Tibial artery (tissue), 4 donors: ENCODE data around the gene ANGPT4.

Experiments
- DNase-seq, 2 donors: peaks; one replicate each; pipeline ENCODE4 v3.0.0-alpha.2; 2019
- H3K27ac ChIP-seq, 2 donors: fragments of 200-600 bp; sonication (generic) in 1 of 2; 1 replicate in 1 of 2; 2 replicates in 1 of 2; pipeline ENCODE4 v1.5.1; 2018 to 2019; ENCODE audit warnings: mild to moderate bottlenecking in 1 of 2
- H3K27me3 ChIP-seq, 2 donors: fragments of 200-600 bp; sonication (generic) in 1 of 2; one replicate each; pipeline versions ENCODE4 v1.5.1 to v1.6.0; 2016 to 2019
- H3K36me3 ChIP-seq, 3 donors: fragments of 200-600 bp; sonication (generic) in 2 of 3; one replicate each; pipeline ENCODE4 v1.5.1; 2016 to 2019; ENCODE audit warnings: mild to moderate bottlenecking in 2 of 3
- H3K4me1 ChIP-seq, 4 donors: fragments of 200-600 bp; sonication (generic) in 2 of 4; 1 replicate in 3 of 4; 2 replicates in 1 of 4; pipeline ENCODE4 v1.5.1; 2016 to 2019
- H3K4me3 ChIP-seq, 2 donors: fragments of 200-600 bp; sonication (generic) in 1 of 2; 1 replicate in 1 of 2; 2 replicates in 1 of 2; pipeline ENCODE4 v1.5.1; 2018 to 2019; ENCODE audit warnings: mild to moderate bottlenecking in 2 of 2
- H3K9me3 ChIP-seq, 3 donors: fragments of 200-600 bp; sonication (generic) in 1 of 3; one replicate each; pipeline ENCODE4 v1.5.1; 2016 to 2019
- CTCF ChIP-seq, 2 experiments: fragments of 200-600 bp in 1 of 2; fragments of 450-650 bp in 1 of 2; IDR thresholded peaks; one replicate each; pipeline ENCODE4 v1.5.1; 2017 to 2019; ENCODE audit warnings: antibody characterized with exemption in 2 of 2, mild to moderate bottlenecking in 1 of 2, moderate library complexity in 1 of 2
- intact Hi-C: fragments of 100-400 bp; cut with DNase I; formaldehyde crosslinking; loops from one replicate; pipeline ENCODE4 v1.15.0; 2023; ENCODE audit warnings: low total_unique reads

The ANGPT4 gene

DNA sequence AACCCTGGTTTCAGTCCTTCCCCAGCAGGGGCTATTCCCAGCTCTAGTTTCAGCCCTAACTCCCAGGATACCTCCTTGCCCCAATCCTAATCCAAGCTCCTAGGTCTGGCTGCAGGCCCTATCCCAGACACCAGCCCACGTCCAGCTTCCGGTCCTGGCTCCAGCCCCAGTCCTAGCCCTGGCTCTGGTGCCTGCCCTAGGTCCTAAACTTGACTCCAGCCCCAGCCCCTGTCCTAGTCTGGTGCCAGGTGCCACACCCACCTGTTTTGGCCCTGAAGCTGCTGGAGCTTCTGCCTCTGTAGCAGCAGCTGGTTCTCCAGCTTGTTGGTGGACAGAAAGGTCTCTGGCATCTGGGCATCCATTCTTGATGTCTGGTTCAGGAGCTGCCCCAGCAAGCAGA lies 28.1 kb downstream of the ANGPT4 start:
- Histone ChIP-seq H3K36me3 (no peaks in the 10 kb centered on the region), H3K27ac (peak overlapping the region in 1 of 2 donors; percentile 21), H3K9me3 (no peaks in the 10 kb centered on the region), H3K4me3 (no peak overlapping the region), H3K4me1 (peaks cover 4 to 64% (median 44%) of the 10 kb centered on the region in 4 donors), H3K27me3 (no peaks in the 10 kb centered on the region)
- intact Hi-C loops = no loop called here
- no peak for TF ChIP-seq CTCF (IDR thresholded peaks at IDR 0.05)
- DNase-seq = peak in 1 of 2 donors; percentile 40

- no peak overlapping the region for H3K27ac ChIP-seq
- no peaks in the 10 kb centered on the region for H3K27me3 ChIP-seq
- no peak for TF ChIP-seq CTCF (IDR thresholded peaks at IDR 0.05)
- no peaks in the 10 kb centered on the region for H3K36me3 ChIP-seq
- no peak overlapping the region for H3K4me3 ChIP-seq
- H3K4me1 ChIP-seq = peaks cover 4 to 64% (median 44%) of the 10 kb centered on the region in 4 donors
- intact Hi-C loops = no loop called here
- DNase-seq = no peak
- no peaks in the 10 kb centered on the region for H3K9me3 ChIP-seq
Measured at GRCh38 chr20:887137-887536, 29.0 kb downstream of the ANGPT4 start.

- H3K27me3 ChIP-seq = no peaks in the 10 kb centered on the region
- H3K4me3 ChIP-seq = peak overlapping the region in 1 of 2 donors; percentile 21
- no peaks in the 10 kb centered on the region for H3K9me3 ChIP-seq
- H3K27ac ChIP-seq = peak overlapping the region in 1 of 2 donors; percentile 69
- peaks cover 0 to 48% (median 31%) of the 10 kb centered on the region in 4 donors for H3K4me1 ChIP-seq
- intact Hi-C loops = loop anchor here (2.0 kb wide), 1 partner anchor 72 kb away; no protein-coding TSS in a partner anchor
- TF ChIP-seq CTCF (IDR thresholded peaks at IDR 0.05) = peak; percentile 52 to 55
- DNase-seq = peak; percentile 67 to 86
- H3K36me3 ChIP-seq = no peaks in the 10 kb centered on the region
Measured at GRCh38 chr20:884983-885952, 30.9 kb downstream of the ANGPT4 start.

GRCh38 chr20:881783-882144 lies 34.4 kb downstream of the ANGPT4 start:
- Histone ChIP-seq H3K4me1 (peaks cover 0 to 23% (median 15%) of the 10 kb centered on the region in 4 donors), H3K27me3 (no peaks in the 10 kb centered on the region), H3K9me3 (no peaks in the 10 kb centered on the region), H3K36me3 (no peaks in the 10 kb centered on the region), H3K4me3 (no peak overlapping the region), H3K27ac (no peak overlapping the region)
- intact Hi-C loops = no loop called here
- no peak for TF ChIP-seq CTCF (IDR thresholded peaks at IDR 0.05)
- DNase-seq = no peak

- intact Hi-C loops = no loop called here
- no peak overlapping the region for H3K4me3 ChIP-seq
- no peak overlapping the region for H3K27ac ChIP-seq
- H3K4me1 ChIP-seq = peaks cover 0 to 20% (median 15%) of the 10 kb centered on the region in 4 donors
- H3K9me3 ChIP-seq = no peaks in the 10 kb centered on the region
- no peak for DNase-seq
- H3K27me3 ChIP-seq = no peaks in the 10 kb centered on the region
- no peak for TF ChIP-seq CTCF (IDR thresholded peaks at IDR 0.05)
- H3K36me3 ChIP-seq = no peaks in the 10 kb centered on the region
Measured at GRCh38 chr20:881051-881782, 34.9 kb downstream of the ANGPT4 start.
